Epithelial cell of esophagus (primary cell): ENCODE data around the gene PRAMEF7.
"Not testable (repeated sequence)": the region's sequence is repeated elsewhere in the genome, so short reads cannot be mapped to it uniquely, and the experiment has no call there.

Experiments used
- DNase-seq: peaks from one replicate; pipeline ENCODE4 v3.0.0; 2010; ENCODE audit warnings: low read depth
- H3K4me3 ChIP-seq: 2 replicates; pipeline ENCODE4 v1.5.1; 2011; ENCODE audit warnings: mild to moderate bottlenecking, low read length, control low read depth

PRAMEF7 gene

GRCh38 chr1:12916310-12916709 is at the start of gene PRAMEF7:
PRAMEF7 (plus strand) TSS chr1:12916610; CDS start chr1:12917693, 1,083 bp downstream.
- DNase-seq, H3K4me3 ChIP-seq: not testable (repeated sequence)

GRCh38 chr1:12878453-12878852 is 38.0 kb upstream of the PRAMEF7 start:
- not testable (repeated sequence) for DNase-seq, H3K4me3 ChIP-seq

DNA sequence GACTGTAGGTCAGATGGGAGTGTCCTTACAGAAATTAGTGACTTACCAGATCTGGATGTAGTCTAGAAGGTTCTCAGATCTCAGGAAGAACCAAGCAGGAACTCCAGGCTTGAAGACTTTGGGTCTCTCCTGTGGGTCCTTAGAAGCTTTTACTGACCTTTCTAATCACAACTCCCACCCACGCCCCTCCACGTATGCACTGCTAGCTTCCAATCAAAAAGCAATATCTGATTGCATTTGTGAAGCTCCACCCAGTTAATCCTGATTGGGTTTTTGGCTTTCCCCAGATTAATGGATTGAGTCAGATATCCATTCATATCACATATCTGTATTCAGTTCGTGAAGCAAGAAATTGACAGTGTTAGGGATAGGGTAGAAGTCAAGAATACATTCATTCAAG is 30.3 kb upstream of the PRAMEF7 start, which contains the start of gene PRAMEF4:
PRAMEF4 (minus strand) TSS at position 101 of the 400 bp plus-strand sequence. CDS start 2,807 bp downstream, outside the sequence.
- H3K4me3 ChIP-seq, DNase-seq: not testable (repeated sequence)

DNA sequence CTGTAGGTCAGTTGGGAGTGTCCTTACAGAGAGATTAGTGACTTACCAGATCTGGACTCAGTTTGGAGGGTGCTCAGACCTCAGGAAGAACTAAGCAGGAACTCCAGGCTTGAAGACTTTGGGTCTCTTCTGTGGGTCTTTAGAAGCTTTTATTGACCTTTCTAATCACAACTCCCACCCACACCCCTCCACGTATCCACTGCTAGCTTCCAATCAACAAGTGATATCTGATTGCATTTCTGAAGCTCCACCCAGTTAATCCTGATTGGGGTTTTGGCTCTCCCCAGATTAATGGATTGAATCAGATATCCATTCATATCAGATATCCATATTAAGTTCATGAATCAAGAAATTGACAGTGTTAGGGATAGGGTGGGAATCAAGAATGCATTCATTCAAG is 18.2 kb upstream of the PRAMEF7 start, which contains the start of gene PRAMEF10:
PRAMEF10 (minus strand) TSS at position 101 of the 400 bp plus-strand sequence. CDS start 2,423 bp downstream, outside the sequence.
- not testable (repeated sequence) for DNase-seq, H3K4me3 ChIP-seq

DNA sequence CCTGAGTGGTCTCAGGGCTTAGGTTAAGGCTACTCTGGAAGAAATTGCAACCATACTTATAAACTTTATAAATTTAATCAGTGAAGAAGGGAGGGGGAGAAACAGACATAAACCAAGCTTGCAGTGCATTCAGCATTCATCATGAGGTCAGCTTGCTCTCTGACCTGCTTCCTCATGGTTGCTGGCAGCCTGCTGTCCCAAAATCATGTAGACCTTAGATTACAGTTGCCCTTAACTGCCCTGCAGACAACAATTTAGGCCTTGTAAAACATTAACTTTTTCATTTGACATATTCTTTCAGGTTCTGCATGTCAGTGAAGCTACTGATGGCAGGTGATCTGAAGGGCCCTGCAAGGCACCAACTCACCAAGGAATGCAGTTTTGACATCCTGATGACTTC is 17.2 kb upstream of the PRAMEF7 start:
- not testable (repeated sequence) for H3K4me3 ChIP-seq, DNase-seq

DNA sequence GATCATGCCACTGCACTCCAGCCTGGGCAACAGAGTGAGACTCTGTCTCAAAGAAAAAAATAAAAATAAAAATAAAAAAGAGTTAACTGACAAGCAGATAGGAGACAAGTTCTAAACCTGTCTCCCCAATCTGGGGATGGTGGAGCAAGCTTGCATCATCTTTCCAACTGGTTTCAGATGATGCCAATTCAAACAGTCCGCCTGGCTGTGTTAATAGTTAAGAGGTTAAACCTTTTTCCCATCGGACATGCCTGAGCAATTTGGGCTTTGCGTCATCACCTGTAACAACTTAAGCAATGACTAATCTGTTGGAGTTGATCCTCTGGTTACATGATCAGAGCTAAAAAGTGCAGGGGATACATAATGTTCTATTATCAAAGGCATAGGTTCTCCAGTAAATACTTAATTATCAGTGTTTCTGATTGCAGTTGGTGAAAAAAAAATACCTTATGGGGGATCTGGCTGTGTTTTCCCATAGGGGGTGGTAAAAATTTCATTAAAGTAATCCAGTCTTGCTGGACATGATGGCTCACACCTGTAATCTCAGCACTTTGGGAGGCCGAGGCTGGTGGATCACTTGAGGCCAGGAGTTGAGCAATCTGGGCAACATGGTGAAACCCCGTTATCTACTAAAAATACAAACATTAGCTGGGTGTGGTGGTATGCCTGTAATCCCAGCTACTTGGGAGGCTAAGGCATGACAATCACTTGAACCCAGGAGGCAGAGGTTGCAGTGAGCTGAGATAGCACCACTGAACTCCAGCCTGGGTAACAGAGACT is 12.4 kb upstream of the PRAMEF7 start:
- DNase-seq, H3K4me3 ChIP-seq: not testable (repeated sequence)

DNA sequence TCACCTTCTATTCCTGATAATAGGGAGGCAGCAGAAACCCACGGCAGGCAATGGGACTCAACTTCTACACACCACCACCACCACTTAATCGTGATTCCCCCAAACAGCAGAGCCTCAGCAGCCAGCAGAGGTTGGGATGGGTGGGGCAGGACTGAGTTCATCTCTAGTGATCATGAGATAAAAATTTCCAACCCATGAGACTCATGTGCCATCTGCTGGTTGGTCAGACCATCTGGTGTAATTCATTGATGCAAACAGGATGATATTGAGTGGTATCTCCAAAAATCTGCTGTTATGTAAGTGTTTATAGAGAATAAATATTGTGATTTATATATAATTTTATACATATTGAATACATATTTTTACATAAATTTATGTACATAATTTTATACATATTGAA is 5.3 kb downstream of the PRAMEF7 start:
- not testable (repeated sequence) for H3K4me3 ChIP-seq, DNase-seq

DNA sequence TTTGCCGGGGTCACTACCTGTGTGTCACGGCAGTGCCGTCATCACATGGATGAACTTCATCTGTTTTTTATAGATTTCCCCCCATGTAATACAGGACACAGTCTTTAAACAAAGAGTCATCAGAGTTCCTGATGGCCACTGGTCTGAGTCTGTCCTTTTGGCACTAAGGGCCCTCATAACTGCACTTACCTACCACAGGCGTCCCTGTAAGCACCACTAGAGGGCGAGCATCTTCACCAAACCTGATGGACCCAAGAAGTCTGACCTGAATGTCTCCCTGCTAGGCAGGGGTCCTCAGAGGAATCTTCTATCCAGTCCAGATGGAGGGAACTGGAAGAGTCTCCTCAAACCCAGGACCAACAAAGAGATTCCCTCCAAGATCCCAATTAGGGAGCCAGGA is 8.0 kb downstream of the PRAMEF7 start:
- not testable (repeated sequence) for DNase-seq

DNA sequence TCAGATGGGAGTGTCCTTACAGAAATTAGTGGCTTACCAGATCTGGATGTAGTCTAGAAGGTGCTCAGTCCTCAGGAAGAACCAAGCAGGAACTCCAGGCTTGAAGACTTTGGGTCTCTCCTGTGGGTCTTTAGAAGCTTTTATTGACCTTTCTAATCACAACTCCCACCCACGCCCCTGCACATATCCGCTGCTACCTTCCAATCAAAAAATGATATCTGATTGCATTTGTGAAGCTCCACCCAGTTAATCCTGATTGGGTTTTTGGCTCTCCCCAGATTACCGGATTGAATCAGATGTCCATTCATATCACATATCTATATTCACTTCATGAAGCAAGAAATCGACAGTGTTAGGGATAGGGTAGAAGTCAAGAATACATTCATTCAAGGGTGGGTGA is 31.1 kb downstream of the PRAMEF7 start, which contains the start of gene PRAMEF6:
PRAMEF6 (minus strand) TSS at position 101 of the 400 bp plus-strand sequence. CDS start 5,062 bp downstream, outside the sequence.
- H3K4me3 ChIP-seq, DNase-seq: not testable (repeated sequence)

More for the DNA sequence above, 8.0 kb downstream of the PRAMEF7 start:
- H3K4me3 ChIP-seq = not testable (repeated sequence)
